ENCODE results near the gene CATSPER3.

Gene CATSPER3

DNA sequence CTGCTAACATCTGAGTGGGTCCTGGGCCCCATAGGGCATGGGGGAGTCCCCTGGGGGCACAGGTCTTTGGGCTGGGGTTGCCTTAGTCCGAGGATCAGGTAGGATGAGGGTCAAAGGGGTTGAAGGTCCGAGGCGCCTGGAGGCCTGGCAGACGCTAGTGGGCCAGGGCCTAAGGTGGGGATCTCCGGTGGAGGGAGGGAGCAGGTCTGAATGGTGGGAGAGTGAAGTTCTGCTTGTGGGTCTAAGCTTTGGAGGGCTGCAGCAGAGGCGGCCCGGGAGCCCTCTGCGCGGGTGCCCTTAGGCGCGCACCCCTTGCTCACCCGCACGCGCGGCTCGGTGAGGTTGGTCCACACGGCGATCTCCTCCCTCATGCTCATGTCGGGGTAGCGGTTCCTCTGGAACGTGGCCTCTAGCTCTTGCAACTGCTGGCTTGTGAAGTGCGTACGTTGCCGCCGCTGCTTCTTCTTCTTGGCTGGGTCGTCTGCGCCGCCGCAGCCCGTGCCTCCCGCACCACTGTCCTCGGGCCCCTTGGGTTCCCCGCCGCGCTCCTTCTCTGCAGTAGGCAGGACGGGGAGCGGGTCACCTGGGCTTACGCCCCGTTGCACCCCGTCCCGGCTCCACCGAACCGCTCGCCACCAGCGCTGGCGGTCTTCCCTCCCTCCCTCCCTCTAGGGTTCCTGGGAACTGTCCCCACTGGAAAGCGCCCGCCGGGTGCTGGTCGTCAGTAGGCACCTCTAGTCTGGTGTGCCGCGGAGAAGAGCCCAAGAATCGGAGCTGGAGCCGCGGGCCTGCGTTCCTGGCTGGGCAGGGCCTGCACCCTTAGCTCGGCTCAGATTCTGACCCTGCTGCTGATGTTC, 63.5 kb downstream of the CATSPER3 start:
- POLR2A ChIA-PET, result no interaction called here
- no peak for DNase-seq (ENCODE audit: extremely low spot score)
- CTCF ChIA-PET, result no interaction called here
- TF ChIP-seq, protein P1, sequence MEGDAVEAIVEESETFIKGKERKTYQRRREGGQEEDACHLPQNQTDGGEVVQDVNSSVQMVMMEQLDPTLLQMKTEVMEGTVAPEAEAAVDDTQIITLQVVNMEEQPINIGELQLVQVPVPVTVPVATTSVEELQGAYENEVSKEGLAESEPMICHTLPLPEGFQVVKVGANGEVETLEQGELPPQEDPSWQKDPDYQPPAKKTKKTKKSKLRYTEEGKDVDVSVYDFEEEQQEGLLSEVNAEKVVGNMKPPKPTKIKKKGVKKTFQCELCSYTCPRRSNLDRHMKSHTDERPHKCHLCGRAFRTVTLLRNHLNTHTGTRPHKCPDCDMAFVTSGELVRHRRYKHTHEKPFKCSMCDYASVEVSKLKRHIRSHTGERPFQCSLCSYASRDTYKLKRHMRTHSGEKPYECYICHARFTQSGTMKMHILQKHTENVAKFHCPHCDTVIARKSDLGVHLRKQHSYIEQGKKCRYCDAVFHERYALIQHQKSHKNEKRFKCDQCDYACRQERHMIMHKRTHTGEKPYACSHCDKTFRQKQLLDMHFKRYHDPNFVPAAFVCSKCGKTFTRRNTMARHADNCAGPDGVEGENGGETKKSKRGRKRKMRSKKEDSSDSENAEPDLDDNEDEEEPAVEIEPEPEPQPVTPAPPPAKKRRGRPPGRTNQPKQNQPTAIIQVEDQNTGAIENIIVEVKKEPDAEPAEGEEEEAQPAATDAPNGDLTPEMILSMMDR (IDR thresholded peaks at IDR 0.05; ENCODE audit: control extremely low read depth, extremely low read depth, low read depth, missing control alignments), result no peak

DNA sequence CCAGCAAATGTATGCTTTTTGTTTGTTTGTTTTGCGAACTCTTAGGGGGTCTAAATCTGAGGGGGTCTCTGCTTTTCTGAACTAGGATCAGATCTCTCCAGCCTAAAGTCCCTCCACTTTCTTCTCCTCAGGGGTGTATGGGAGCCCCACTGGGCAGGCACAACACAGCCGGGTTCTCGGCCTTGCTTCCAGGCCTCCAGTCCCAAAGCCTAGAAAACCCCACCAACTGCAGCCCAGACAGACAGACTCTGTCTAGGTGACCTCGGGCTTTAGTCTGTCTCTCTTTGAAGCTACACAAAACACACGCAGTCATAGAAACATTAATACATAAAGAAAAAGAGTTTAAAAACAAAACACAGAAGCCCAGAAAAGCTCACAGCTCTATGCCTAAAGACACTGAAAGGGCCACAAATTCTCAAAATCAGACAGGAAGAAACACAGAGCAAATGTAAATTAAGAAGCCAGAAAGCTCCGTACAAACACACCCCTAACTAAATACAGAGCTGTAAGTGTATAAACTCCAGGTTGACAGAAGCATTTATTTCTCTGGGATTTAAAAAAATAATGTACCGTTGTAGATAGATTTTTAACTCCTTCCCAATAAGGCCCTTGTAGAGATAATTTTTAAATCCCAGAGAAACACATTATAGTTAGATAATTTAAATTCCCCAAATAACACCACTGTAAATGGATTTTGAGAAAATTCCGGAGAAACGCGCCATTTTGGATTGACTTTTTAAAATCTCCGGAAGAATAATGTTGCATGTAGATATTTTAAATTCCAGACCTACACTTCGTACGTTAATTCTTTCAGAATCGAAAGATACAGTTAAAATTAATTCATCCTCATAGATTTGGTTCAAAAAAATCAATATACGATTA, 64.3 kb downstream of the CATSPER3 start:
- DNase-seq (ENCODE audit: extremely low spot score), result no peak
- ChIA-PET POLR2A (no interaction called here), CTCF (no interaction called here)
- TF ChIP-seq, protein P1 (IDR thresholded peaks at IDR 0.05; ENCODE audit: control extremely low read depth, extremely low read depth, low read depth, missing control alignments), result no peak

DNA sequence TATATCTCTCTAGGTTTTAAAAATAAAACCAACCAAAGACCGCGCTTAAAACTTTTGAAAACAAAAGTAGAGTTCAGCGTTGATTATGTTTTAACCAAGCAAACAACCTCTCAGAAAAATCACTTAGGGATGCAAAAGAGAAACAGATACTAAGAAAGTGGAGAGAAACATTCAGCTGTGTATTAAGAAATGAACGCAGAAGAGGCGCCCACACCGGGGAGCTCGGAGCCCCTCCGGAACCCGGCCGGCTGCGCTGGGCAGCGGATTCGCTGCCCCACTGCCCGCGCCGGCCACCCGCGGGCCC, 64.9 kb downstream of the CATSPER3 start:
- TF ChIP-seq, protein P1 (IDR thresholded peaks at IDR 0.05; ENCODE audit: control extremely low read depth, extremely low read depth, low read depth, missing control alignments), result no peak
- ChIA-PET POLR2A (no interaction called here), CTCF (interaction anchor here (1.4 kb wide), 1 partner anchor 159 kb away, joined by 3 read pairs; no protein-coding TSS in a partner anchor)
- no peak for DNase-seq (ENCODE audit: extremely low spot score)

DNA sequence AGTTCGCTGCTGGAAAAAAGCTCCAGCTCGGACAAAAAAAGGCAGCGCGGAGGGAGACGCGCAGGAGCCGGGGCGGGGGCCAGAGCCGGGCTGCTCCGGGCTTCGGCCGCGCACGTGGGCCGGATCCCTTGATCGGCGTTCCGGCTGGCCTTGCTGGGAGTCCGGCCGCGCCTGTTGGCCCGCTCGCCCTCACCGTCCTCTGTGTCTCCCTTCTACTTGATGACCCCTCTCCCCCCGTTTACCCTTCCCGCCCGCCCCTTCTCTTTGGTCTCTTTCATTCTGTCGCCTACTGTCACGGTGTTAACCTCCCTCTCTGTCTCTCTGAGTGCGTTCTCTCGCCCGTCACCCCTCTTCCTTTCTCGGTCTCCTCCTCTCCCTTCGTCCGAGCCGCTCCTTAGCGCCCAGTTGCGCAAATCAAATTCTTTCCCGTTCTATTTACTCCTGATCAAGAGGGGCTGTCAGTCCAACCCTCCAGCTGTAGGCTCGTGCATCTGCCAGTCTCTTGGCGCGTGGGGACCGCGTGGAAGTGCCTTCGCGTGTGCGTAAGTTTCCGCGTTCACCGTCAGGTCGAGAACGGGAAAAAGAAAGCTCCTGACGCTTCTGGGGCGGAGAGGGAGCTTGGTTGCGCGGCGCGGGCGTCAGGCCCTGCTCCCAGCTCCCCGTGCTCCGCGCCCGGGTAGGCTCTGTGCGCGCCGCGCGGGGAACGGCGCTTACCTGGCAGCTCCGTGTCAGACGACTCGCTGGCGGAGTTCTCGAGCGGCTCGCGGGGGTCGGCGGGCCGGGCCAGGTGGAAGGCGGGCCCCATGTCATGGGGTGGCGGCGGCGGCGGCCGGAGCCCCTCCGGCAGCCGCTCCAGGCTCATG, 65.5 kb downstream of the CATSPER3 start:
- DNase-seq (ENCODE audit: extremely low spot score), result no peak
- ChIA-PET POLR2A (no interaction called here), CTCF (interaction anchor here (1.4 kb wide), 1 partner anchor 158 kb away, joined by 3 read pairs; no protein-coding TSS in a partner anchor)
- TF ChIP-seq, protein P1 (IDR thresholded peaks at IDR 0.05; ENCODE audit: control extremely low read depth, extremely low read depth, low read depth, missing control alignments), result no peak

DNA sequence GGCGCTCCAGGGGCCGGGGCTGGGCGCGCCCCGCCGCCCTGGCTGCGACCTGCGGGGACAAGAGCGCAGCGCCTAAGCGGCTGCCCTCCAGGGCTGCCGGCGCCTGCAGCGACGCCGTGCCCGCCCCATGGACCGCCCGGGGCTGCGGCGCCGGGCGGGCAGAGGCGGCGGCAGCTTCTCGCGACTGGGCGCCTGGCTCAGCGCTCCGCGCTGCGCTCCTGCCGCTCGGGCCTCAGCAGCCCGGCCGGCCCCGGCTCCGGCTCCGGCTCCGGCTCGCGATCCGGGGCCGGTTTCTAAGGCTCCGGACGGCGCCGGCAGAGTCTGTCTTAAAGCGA, 66.2 kb downstream of the CATSPER3 start, which contains the start of gene PITX1:
TSS of gene PITX1 (minus strand) at position 328 of the 335 bp plus-strand sequence. CDS start 347 bp downstream, outside the sequence.
- POLR2A ChIA-PET, result no interaction called here
- CTCF ChIA-PET, result interaction anchor here (1.4 kb wide), 1 partner anchor 158 kb away, joined by 3 read pairs; no protein-coding TSS in a partner anchor
- TF ChIP-seq, protein P1 (IDR thresholded peaks at IDR 0.05; ENCODE audit: control extremely low read depth, extremely low read depth, low read depth, missing control alignments), result no peak
- DNase-seq (ENCODE audit: extremely low spot score), result no peak
